Measurements from ENCODE around the gene GPR18.

The GPR18 gene

DNA sequence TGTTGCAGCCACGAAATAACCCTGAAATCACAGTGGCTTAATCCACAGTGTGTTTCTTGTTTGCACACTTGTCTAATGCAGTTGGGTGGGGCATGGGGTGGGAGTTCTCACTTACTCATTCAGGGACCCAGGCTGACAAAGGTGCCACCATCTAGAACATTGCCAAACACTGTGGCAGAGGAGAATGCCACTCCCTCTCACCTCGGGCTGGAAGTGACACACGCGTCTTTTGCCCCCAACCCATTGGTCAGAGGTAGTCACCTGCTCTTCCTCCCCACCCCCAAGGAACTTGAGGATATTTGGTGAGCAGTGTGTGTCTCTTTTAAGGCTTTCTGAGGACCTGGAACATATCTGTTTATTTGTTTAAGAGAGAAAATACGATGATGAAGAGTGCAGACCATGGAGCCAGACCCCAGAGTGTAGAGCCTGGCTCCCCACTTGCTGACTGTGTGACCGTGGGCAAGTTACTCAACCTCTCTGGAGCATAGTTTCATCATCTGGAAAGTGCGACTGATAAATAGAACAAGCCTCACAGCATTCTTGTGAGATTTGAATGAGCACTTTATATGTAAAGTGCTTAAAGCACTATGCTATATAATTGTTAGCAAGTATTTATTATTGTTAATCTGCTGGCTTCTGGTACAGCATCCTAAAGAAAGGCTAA is 31.6 kb upstream of the GPR18 start:
- DNase-seq: no peak

DNA sequence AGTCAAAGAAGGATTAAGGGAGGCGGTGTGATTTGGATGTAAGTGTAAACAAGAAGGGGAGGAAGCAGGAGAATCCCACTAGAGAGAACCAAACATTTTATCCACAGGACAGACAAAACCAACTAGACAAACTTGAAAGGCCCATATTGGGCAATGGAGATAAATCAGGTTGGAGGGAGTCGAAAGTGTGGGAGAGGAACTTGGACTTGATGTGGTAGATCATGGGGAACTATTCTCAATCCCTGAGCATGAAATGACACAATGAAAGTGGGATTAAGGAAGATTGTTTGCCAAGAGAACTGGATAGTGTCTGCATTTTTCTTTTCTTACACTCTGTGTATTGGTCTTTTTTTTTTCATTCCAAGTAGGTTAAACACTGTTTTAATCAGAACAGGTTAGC is 31.1 kb upstream of the GPR18 start:
- no peak for DNase-seq

DNA sequence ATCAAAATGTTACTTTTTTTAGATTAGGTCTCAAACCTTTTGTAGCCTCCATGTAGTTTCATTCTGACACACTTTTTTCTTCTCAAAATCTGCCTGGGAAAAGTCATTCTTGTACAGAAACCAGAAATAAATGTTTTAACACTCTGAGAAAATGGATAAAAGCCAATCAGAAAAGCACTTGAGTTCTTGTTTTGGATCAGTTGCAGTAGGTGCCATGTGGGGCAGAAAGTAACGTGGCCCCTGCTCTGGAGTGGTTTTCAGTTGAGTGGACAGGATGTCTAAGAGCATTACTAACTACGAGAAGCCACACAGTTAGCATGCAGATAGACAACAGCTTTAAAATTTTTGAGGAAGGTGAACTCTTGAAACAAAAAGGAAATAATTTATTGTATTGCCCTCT is 29.9 kb upstream of the GPR18 start:
- DNase-seq: no peak

DNA sequence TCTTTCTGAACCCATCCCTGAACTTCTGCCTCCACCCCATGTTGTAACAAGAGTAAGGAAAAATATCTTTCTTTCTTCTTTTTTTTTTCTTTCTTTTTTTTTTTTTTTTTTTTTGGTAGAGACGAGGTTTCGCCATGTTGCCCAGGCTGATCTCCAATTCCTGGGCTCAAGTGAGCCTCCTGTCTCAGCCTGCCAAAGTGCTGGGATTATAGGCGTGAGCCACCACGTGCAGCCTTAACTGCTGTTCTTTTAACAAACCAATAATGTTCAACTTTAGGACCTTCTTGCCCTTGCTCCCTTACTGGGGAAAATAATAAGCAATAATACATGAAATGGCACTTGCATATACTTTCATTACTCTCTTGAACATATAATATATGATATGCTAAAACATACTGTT is 29.4 kb upstream of the GPR18 start:
- no peak for DNase-seq

DNA sequence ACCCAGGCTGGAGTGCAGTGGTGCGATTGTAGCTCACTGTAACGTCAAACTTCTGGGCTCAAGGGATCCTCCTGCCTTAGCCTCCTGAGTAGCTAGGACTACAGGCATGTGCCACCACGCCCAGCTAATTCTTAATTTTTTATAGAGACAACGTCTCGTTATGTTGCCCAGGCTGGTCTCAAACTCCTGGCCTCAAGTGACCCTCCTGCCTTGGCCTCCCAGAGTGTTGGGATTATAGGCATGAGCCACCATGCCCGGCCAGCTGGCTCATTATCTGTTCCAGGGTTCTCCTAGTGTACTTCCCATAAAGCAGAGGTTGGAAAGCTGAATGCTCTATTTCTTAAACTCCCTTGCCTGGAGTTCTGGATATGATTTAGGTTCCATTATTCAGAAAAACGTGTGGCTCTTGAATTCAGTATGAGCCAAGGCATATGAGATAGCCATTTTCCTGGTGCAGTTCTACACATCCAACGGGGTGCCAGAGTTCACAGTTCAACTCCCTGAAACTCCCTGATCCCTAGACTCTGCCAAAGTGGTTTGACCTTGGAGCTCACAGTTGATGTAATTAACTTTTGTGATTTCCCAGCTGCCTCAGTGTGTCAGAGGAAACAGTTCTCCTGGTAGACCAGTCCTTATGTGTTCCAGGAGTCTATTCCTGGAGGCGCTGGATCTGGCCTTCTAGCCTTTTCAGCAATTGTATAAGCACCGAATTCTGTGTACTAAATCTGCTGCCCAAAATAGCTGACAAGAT is 27.4 kb upstream of the GPR18 start:
- no peak for DNase-seq

DNA sequence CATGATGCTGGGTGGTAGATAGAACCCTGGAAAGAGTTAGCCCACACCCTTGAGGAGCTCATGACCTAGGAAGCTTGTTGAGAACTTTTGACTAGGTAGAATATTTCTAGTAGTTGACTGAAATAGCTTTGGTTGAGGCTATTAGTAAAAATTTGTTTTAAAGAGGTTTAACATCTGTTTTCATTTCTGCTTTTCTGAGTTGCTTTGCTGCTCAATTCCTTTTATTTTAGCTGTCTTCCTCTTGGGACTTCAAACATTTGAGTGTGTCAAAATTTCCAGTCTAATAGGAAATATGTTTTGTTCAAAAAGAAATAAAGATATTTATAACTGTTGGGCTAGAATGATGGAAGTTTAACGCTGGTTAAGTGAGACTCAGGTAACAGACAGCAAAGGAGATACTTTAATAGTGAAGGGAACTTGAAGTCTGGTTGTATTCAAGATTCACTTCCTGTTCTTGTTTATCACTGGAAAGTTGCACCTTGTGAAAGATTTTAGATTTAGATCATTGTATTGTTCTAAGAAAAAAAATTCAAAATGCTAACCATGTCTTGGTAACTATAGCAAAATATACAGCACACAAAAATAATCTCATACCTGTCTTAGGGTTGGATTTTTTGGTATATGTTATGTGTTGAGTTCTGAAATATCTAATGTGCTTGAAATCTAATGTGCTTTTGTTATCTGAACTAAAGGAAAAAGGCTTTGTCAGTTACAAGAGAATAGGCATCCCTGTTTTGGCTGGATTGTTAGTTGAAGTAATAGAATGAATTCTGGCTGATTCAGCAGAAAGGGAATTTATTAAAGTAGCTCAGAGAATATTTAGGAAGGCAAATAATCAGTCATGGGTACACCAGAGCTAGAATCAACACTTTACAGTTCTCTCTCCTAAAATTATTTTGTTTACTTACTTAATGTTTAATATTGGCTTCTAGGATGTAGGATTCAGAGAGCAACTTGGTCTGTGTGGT is 24.4 kb upstream of the GPR18 start:
- DNase-seq: no peak

DNA sequence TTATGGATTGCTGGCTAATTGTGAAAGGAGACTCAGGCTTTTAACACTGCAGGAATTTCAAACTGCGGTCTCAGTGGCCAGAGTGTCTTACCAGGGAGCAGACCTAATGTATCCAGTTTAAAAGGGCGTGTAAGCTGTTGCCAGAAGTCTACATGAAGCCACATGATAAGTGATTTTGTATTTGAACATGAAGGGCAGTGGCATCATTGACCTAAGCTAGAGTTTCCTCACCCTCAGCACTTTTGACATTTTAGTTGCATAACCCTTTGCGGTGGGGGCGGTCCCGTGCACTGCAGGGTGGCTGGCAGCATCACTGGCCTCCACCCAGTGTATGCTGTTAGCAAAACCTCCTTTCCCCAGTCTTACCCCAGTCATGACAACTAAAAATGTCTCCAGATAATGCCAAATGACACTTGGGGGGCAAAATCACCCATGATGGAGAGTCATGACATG is 23.7 kb upstream of the GPR18 start:
- DNase-seq: peak; percentile 63

DNA sequence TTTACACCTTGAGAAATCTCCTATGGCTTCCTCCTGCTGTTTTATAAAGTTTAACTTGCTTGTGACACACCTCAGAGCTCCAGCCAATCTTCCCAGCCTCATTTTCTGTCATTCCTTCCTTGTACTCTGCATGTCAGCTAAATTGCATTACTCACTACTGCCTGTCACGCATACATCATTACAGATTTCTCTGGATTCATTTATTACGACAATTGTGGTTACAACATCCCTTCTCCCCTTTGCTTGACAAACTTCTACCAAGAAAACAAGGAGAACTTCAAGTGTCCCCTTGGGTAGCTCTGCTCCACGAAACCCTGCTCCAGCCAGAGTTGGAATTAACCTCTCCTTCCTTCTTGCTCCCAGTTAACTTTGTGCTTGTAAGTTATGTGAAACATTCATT is 22.0 kb upstream of the GPR18 start:
- no peak for DNase-seq

DNA sequence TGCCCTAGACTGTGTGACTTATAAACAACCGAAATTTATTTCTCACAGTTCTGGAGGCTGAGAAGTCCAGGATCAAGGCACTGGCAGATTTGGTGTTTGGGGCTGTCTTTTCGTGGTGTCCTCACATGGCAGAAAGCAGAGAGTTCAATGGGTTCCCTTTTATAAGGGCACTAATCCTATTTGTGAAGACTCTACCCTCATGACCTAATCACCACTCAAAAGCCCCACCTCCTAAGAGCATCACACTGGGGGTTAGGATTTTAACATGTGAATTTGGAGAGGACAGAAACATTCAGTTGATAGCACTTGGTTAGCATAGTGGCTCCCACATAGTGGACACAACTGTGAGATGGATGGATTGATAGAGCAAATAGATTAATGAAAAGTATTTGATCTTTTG is 21.5 kb upstream of the GPR18 start:
- DNase-seq: no peak

DNA sequence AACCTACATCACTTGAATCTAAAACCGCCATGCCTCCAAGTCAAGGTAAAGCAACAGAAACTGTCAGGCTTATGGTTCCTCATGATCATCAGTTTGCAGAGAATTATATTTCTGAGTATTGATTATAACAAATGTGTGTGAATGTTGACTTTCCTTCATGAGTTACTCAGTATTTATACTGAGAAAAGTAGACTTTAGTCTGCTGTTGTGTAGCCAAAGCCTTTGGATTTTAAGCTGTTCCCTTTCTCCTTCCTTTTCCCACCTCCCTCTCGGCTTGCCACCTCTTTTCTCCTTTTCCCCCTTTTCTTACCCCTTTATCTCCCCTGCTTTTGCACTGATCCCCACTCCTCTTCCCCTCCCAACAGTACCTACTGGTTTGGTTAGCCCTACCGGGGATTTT is 20.7 kb upstream of the GPR18 start:
- no peak for DNase-seq

DNA sequence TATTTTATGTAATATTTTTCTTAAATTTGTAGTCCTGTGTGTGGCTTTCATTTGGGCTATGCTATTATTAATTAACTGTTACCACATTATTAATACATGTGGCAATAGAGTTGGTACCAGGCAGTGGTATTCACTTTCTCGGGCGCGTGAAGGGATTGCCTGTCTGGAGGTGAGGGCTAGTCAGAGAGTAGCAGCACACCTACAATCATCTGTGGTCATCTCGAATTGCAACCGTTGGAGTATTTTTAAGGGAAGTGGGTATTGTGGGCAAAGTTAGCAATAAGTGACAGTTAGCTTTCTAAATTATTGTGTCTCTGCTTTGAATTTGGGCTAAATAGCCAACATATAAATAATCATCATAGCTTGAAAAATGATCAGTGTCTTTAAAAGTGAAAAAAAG is 20.0 kb upstream of the GPR18 start:
- no peak for DNase-seq

DNA sequence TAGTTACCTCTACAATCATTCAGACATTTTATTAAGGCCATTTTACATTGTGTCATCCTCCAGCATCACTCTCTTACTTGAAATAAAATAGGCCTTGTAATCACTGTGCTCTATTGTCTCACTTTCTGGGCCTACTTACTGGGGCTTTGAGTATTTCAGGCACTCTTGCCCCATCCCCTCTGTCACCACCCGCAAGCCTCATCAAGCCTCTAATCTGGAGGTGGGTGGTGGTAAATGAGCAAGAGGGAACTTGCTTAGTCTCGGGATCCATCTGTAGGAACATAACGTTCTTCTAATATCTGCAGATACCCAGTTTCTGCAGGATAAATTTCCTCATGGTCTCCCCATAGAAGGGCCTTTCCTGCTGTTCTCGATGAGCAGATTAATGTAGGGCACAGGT is 19.4 kb upstream of the GPR18 start:
- no peak for DNase-seq

DNA sequence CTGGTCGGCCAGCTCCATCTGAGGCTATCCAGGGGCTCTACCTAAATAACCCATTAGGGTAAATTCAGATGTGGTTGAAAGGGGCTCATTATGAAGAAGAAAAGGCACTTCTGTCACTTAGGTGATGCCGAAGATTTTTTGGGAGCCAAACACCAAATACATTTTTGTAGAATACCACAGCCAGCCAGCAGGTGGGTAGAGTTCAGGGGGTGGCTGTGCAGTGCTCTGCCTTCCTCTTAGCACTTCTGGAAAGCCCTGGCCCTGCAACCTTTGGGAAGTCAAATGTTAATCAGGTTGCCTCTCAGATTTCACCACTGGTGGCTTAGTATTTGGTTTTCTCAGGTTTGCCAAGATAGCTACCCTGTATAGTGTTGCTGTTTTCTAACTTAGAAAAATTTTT is 18.5 kb upstream of the GPR18 start:
- no peak for DNase-seq

DNA sequence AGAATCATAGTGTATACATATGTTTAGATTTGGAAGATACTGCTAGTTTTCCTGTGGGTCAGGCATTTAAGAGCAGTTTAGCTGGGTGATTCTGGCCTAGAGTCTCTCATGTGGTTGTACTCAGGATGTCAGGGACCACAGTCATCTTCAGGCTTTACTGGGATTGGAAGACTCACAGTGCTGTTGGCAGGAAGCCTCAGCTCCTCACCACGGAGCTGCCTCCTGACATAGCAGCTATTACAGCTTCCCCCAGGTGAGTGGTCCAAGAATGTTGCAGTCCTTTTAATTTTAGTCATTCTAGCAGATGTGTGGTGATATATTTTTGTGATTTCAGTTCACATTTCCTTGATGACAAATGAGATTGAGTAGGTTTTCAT is 16.9 kb upstream of the GPR18 start:
- no peak for DNase-seq

DNA sequence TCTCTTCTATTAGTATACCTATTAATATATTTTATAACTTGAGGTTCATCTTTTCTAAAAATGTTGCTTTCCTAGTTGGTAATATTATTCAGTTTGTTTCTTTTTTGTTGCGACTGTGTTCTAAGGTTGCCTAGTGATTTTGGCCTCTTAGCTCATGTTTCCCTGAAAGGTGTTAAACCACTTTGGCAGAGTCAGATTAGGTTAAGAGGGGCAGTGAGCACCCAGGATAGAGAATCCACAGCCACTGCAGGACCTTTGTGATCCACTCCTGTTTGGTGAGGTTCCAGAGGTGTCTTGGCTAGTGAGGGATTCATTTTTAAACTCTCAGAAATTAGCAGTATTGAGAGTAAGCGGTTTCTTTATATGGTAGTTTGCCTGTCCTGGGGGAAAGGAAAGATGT is 14.9 kb upstream of the GPR18 start:
- no peak for DNase-seq

DNA sequence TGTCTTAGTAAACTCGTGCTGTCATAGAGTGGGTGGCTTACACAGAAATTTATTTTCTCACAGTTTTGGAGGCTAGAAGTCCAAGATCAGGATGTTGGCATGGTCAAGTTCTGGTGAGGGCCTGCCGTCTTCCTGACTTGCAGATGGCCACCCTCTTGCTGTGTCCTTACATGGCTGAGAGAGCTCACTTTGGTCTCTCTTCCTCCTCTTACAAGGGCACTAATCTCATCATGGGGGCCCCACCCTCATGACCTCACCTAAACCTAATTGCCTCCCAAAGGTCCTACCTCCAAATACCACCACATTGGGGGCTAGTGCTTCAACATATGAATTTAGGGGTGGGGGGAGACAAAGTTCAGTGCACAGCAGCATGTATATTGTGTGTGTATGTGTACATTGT is 14.3 kb upstream of the GPR18 start:
- no peak for DNase-seq

DNA sequence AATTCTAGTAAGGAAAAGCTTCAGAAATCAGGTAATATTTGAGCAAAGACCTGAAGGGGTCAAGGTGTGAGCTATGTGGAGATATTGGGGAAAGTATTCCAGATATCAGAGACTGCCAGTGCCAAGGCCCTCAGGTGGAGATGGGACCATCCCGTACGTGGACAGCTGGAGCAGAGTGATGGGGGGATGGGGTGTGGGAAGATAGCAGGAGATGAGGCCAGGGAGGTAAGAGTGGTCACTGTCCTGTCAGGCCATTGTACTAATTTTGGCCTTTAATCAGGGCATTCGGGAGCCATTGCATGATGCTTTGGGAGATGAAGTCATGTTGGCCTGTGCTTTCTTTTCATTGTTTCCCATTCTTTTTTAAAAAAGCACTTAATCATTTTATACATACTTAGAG is 13.1 kb upstream of the GPR18 start:
- DNase-seq: no peak

DNA sequence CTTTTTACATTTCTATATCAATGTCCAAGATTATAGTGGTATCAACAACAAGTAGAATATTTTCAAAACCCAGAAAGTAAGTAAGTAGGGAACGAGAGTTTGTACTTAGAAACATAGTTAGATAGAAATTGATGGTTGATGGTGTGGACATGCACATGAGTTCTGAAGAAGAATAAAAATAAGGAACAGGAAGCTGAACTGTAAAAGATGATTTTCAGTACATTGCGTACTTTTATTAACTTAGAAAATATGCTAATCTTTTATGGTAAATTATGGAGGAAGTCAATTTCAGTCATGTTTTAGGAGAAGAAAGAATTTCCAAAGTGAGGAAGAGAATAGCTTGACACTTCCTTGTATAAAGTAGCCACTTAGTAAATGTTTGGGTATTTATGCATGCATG is 12.3 kb upstream of the GPR18 start:
- no peak for DNase-seq

DNA sequence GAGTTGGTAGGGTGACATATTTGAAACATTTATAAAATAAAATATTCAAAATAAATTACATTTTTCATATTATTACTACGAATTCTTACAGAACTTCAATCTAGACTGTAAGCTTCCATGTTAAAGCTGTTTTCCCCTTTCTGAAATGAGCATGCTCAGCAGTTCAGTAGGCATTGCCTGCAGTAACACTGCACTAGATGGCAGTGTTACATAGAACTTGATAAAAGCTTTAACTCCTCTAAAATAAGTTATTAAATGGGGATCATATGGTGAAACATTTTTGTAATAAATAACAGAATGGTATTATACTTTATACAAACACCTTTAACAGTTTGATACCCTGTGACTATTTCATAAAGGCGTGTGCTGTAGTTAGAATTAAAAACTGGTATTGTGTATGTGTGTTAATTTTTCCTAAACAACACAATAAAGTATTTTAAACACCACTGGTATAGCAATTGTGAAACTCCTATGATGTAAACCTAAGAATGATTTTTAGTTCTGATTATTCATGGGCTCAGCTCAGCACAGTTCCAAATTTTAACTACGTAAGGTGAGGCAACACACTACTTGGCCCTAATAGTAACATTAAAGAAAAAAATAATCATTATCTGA is 11.6 kb upstream of the GPR18 start:
- no peak for DNase-seq

DNA sequence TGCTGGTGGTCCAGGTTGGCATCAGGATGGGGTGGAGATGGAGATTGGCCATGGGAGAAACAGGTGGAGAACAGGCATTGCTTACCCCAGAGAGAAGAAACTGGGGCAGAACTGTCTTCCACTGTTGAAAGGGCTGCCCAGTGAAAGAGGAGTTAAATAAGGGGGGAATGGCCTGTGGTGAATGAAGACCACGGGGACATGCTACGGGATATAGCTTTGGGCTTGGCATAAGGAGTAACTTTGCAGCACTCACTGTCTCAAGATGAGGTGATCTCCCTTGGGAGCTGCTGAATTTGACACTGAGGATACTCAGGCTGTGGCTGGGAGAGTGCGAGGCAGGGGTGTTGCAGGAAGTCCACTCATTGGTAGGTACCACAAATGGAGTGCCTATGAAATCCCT is 10.6 kb upstream of the GPR18 start:
- no peak for DNase-seq

DNA sequence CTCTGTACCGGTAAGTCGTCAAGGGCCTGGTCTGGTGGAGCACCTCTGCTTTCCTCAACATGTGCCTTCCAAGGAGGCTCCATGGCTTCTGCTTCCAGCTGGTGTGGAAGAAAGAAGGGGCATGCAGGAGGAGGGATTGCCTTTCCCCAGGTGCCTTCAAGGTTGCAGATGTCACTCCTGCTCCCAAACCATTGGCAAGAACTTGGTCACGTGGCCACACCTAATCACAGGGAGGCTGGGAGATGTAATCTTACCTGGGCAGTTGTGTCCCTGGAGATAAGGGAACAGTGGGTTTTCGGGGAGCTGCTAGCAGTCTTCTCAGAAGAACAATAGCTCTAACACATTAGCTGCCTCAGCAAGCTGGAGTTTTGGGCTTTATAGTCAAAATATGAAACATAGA is 9.7 kb upstream of the GPR18 start:
- no peak for DNase-seq

DNA sequence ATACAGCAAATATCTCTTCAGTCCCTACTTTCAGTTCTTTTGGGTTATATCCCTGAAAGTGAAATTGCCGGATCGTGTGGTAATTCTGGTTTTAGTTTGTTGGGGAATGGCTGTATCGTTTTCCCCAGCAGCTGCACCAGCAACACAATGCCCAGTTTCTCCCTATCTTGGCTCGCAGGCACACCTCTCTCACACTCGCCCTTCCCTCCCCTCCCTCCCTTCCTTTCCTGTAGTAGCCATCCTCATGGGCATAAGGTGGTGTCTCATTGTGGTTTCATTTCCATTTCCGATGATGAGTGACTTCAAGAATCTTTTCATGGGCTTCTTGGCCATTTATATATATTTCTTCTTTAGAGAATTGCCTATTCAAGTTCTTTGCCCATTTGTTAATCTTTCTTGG is 8.6 kb upstream of the GPR18 start:
- DNase-seq: no peak

DNA sequence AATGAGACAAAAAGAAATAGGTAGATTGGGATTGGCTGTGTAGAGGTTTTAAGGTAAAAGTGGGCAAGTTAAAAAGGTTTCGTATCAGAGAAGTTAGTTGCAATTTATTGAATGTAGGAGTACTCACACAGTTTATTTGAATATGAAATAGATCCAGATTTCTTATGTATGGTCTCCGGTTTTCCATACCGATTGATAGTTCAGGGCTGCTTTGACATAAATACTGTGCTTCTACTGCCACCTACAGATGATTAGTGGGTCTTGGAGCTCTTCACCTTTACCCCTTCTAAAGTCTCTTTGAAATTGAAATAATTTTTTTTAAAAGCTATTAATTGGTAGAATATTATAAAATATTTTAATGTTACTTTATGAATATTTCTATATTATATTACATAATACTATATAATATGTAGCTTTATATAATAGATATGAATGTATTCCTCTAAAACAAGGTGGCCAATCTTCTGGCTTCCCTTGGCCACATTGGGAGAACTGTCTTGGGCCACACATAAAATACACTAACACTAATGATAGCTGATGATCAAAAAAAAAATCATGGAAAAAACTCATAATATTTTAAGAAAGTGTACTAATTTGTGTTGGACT is 7.7 kb upstream of the GPR18 start:
- DNase-seq: no peak

All from activated T-cell treated with anti-CD3 and anti-CD28 coated beads, Interleukin-2, amount 50 U/mL, for 1 hour (primary cell).